Measurements from ENCODE around the gene STARD6. TPM values are rescaled to one million over a fixed set of nuclear protein-coding genes. Genes with fewer than 3 reads are reported as not detected.

The STARD6 gene
- polyA plus RNA-seq, 1 of the 3 experiments (the other 2 are of a cell fraction) = not detected

GRCh38 chr18:54388203-54389142, 30.8 kb upstream of the STARD6 start:
- Histone ChIP-seq H3K36me3 (replicated peaks in 1 of 2; ENCODE audit: control insufficient read depth in 1 of 2, insufficient read depth in 2 of 2, low read length in 1 of 2) (no peaks in the 10 kb centered on the region), H4K20me1 (ENCODE audit: insufficient read depth) (no peaks in the 10 kb centered on the region), H3K9me2 (no peaks in the 10 kb centered on the region), H3K9me3 (no peaks in the 10 kb centered on the region), H3F3A (replicated peaks; ENCODE audit: insufficient read depth) (no peaks in the 10 kb centered on the region), H3K9ac (peak overlapping the region; percentile 8; the same call in 1 of the 2 replicates), H3K27me3 (ENCODE audit: insufficient read depth) (no peaks in the 10 kb centered on the region), H3K27ac (ENCODE audit: low read depth in 2 of 2, low read length in 1 of 2) (peak overlapping the region in 1 of 2 experiments; percentile 53; a peak in 2 of 4 replicates), H3K79me2 (ENCODE audit: insufficient read depth) (no peaks in the 10 kb centered on the region), H3K4me2 (no peak overlapping the region), H2AFZ (ENCODE audit: low read depth) (peak overlapping the region; percentile 66), H3K4me3 (ENCODE audit: low read depth in 2 of 2, low read length in 1 of 2) (no peak overlapping the region), H3K4me1 (ENCODE audit: control insufficient read depth in 1 of 2, insufficient read depth in 2 of 2, low read depth in 1 of 2, low read length in 1 of 2) (no peaks in the 10 kb centered on the region)
- CTCF ChIA-PET = interaction anchor here (1.3 kb wide), 1 partner anchor 283 kb away, joined by 5 read pairs; no protein-coding TSS in a partner anchor
- POLR2A ChIA-PET = no interaction called here
- TF ChIP-seq REST (IDR thresholded peaks at IDR 0.05; ENCODE audit: low read depth, low read length) = peak; percentile 36; the same call in 1 of the 2 replicates
- 0 out of 2 replicates have a peak, but pooled peaks have one; percentile 25 for TF ChIP-seq YY1 (IDR thresholded peaks at IDR 0.05; ENCODE audit: low read depth)
- TF ChIP-seq ELF1 (IDR thresholded peaks at IDR 0.05) = no peak
- TF ChIP-seq TEAD4 (IDR thresholded peaks at IDR 0.05; ENCODE audit: borderline replicate concordance, insufficient read depth) = 0 out of 2 replicates have a peak, but pooled peaks have one; percentile 48
- 0 out of 2 replicates have a peak, but pooled peaks have one; percentile 48 for TF ChIP-seq POLR2AphosphoS5 (IDR thresholded peaks at IDR 0.05; ENCODE audit: low read depth, low read length)
- peak; percentile 75; the same call in 1 of the 2 replicates for TF ChIP-seq FOSL2 (IDR thresholded peaks at IDR 0.05; ENCODE audit: borderline replicate concordance, low read depth)
- peak; percentile 81 for TF ChIP-seq TCF12 (IDR thresholded peaks at IDR 0.05)
- no peak for TF ChIP-seq RCOR1 (IDR thresholded peaks at IDR 0.05; ENCODE audit: low read length)
- TF ChIP-seq MAX (IDR thresholded peaks at IDR 0.05; ENCODE audit: low read depth) = peak; percentile 18; the same call in 1 of the 2 replicates
- no peak for TF ChIP-seq FOXM1 (IDR thresholded peaks at IDR 0.05; ENCODE audit: low read depth)
- peak; percentile 33; the same call in 1 of the 2 replicates for TF ChIP-seq RXRA (IDR thresholded peaks at IDR 0.05; ENCODE audit: borderline replicate concordance, low read depth)
- TF ChIP-seq EP300 (IDR thresholded peaks at IDR 0.05; ENCODE audit: borderline replicate concordance in 1 of 2, low read depth in 1 of 2, low read length in 1 of 2) = peak in 1 of 2 experiments; percentile 56; a peak in 1 of 4 replicates
- TF ChIP-seq JUND (IDR thresholded peaks at IDR 0.05) = peak; percentile 91
- no peak for DNase-seq
- 71% methylated on average over 6 of the region's 6 CpGs for WGBS (ENCODE audit: low lambda C conversion rate)

Measured in SK-N-SH (cell line).